Skeletal muscle tissue (tissue), 4 donors: Measurements from ENCODE around the gene RARA. TPM values are rescaled to one million over a fixed set of nuclear protein-coding genes. Genes with fewer than 3 reads are reported as not detected.

Experiments
- H3K27ac ChIP-seq: one replicate; pipeline ENCODE4 v1.7.0; 2013; ENCODE audit warnings: mild to moderate bottlenecking, low read depth, low read length, inconsistent platforms
- H3K27me3 ChIP-seq, 3 donors: one replicate each; pipeline ENCODE4 v1.7.0; 2013; ENCODE audit warnings: low read length in 3 of 3; ENCODE audit not compliant: control insufficient read depth in 3 of 3, insufficient read depth in 3 of 3
- H3K36me3 ChIP-seq, 3 donors: one replicate each; pipeline ENCODE4 v1.7.0; 2013; ENCODE audit warnings: low read length in 3 of 3; ENCODE audit not compliant: control insufficient read depth in 3 of 3, insufficient read depth in 3 of 3
- H3K4me1 ChIP-seq, 3 donors: one replicate each; pipeline ENCODE4 v1.7.0; 2013; ENCODE audit warnings: low read length in 3 of 3, mild to moderate bottlenecking in 3 of 3; ENCODE audit not compliant: control insufficient read depth in 3 of 3, insufficient read depth in 3 of 3
- H3K4me3 ChIP-seq, 3 donors: one replicate each; pipeline ENCODE4 v1.7.0; 2013; ENCODE audit warnings: low read length in 3 of 3
- H3K9ac ChIP-seq, 3 donors: one replicate each; pipeline ENCODE4 v1.7.0; 2013; ENCODE audit warnings: low read length in 3 of 3, mild to moderate bottlenecking in 3 of 3, moderate library complexity in 2 of 3, low read depth in 1 of 3
- H3K9me3 ChIP-seq, 3 donors: one replicate each; pipeline ENCODE4 v1.7.0; 2013; ENCODE audit warnings: low read length in 3 of 3; ENCODE audit not compliant: control insufficient read depth in 3 of 3
- total RNA-seq: library from RNA; depleted of rRNA; stranded (reverse); fragments of >200 nt; gene quantifications from one replicate; pipeline ENCODE4 v1.2.3, GENCODE V29; 2014
- donor health status: Osteomylitis.

RARA gene
- total RNA-seq, 1 donor from 2014 or later = 17.2 TPM

- Histone ChIP-seq H3K9ac (peak overlapping the region; percentile 71 to 81 (median 80)), H3K27me3 (no peaks in the 10 kb centered on the region), H3K9me3 (no peaks in the 10 kb centered on the region), H3K4me3 (peak overlapping the region; percentile 79 to 87 (median 85)), H3K27ac (peak overlapping the region; percentile 95), H3K36me3 (peaks cover 0 to 2% (median 0%) of the 10 kb centered on the region in 3 donors), H3K4me1 (peaks cover 80 to 88% (median 81%) of the 10 kb centered on the region in 3 donors)
These were observed 33.7 kb downstream of the RARA start for GRCh38 chr17:40342504-40343218.

GRCh38 chr17:40343219-40344119 is 34.5 kb downstream of the RARA start:
- Histone ChIP-seq H3K9ac (peak overlapping the region; percentile 71 to 81 (median 80)), H3K9me3 (no peaks in the 10 kb centered on the region), H3K27ac (peak overlapping the region; percentile 95), H3K27me3 (no peaks in the 10 kb centered on the region), H3K4me1 (peaks cover 82 to 88% (median 83%) of the 10 kb centered on the region in 3 donors), H3K36me3 (peaks cover 0 to 3% (median 2%) of the 10 kb centered on the region in 3 donors), H3K4me3 (peak overlapping the region; percentile 79 to 87 (median 85))

GRCh38 chr17:40344421-40345160 is 35.6 kb downstream of the RARA start:
- peak overlapping the region; percentile 66 to 81 (median 71) for H3K9ac ChIP-seq
- H3K4me3 ChIP-seq = peak overlapping the region; percentile 79 to 87 (median 85)
- peaks cover 84 to 91% (median 87%) of the 10 kb centered on the region in 3 donors for H3K4me1 ChIP-seq
- H3K27ac ChIP-seq = peak overlapping the region; percentile 95
- H3K36me3 ChIP-seq = peaks cover 6 to 12% (median 10%) of the 10 kb centered on the region in 3 donors
- no peaks in the 10 kb centered on the region for H3K9me3 ChIP-seq
- no peaks in the 10 kb centered on the region for H3K27me3 ChIP-seq

- Histone ChIP-seq H3K9ac (peak overlapping the region; percentile 66 to 81 (median 67)), H3K4me1 (peaks cover 84 to 91% (median 88%) of the 10 kb centered on the region in 3 donors), H3K4me3 (peak overlapping the region; percentile 79 to 87 (median 85)), H3K27ac (peak overlapping the region; percentile 95), H3K27me3 (no peaks in the 10 kb centered on the region), H3K36me3 (peaks cover 12 to 20% (median 17%) of the 10 kb centered on the region in 3 donors), H3K9me3 (no peaks in the 10 kb centered on the region)
These were observed 36.4 kb downstream of the RARA start for GRCh38 chr17:40345161-40345993.

DNA sequence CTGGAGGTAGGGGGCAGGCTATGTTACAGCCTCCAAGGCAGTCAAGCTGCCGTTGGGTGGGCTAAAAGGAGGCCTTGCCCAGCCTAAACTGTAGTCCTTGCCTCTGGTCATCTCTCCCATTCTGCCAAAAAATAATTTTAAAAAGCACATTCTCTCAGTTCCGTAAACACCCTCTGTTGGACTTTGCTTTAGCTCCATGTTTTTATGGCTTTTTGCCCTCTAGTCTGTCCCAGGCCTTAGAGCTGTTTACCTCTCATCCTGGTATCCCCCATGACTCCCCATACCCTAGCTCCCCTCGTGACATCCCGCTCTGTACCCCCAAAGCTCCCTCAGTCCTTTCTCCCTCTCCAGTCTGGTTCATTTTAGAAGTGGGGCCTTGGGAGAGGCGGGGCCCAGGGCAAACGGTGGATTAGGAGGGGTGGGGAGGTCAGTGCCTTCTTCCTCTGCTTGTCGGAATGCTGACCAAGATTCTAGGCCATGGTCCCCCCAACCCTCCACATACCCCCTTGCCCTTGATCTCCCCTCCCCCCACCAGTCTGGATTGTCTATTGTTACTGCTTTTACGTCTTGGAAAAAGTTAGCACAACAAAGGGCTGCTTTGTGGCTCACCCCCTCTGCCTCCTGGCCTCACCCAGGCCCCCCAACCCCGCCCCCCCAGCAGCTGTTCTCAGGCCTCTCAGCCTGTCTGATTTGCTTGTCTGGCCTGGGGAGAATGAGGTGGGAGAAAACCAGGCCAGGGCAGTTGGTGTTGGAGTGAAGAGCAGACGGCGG is 37.2 kb downstream of the RARA start:
- peak overlapping the region; percentile 66 to 81 (median 67) for H3K9ac ChIP-seq
- H3K9me3 ChIP-seq = no peaks in the 10 kb centered on the region
- H3K27me3 ChIP-seq = no peaks in the 10 kb centered on the region
- H3K27ac ChIP-seq = peak overlapping the region; percentile 95
- peak overlapping the region; percentile 79 to 87 (median 85) for H3K4me3 ChIP-seq
- H3K36me3 ChIP-seq = peaks cover 12 to 21% (median 19%) of the 10 kb centered on the region in 3 donors
- peaks cover 80 to 88% (median 82%) of the 10 kb centered on the region in 3 donors for H3K4me1 ChIP-seq

- Histone ChIP-seq H3K9ac (peak overlapping the region; percentile 48 to 69 (median 57)), H3K9me3 (no peaks in the 10 kb centered on the region), H3K4me3 (peak overlapping the region; percentile 40 to 52 (median 51)), H3K36me3 (peaks cover 12 to 27% (median 20%) of the 10 kb centered on the region in 3 donors), H3K27me3 (no peaks in the 10 kb centered on the region), H3K4me1 (peaks cover 82 to 89% (median 87%) of the 10 kb centered on the region in 3 donors), H3K27ac (peak overlapping the region; percentile 68)
These were observed 37.8 kb downstream of the RARA start for GRCh38 chr17:40346765-40347158.

GRCh38 chr17:40347319-40348135 is 38.5 kb downstream of the RARA start:
- Histone ChIP-seq H3K9me3 (no peaks in the 10 kb centered on the region), H3K9ac (peak overlapping the region; percentile 48 to 69 (median 59)), H3K4me3 (peak overlapping the region; percentile 11 to 54 (median 52)), H3K36me3 (peaks cover 19 to 35% (median 27%) of the 10 kb centered on the region in 3 donors), H3K27me3 (no peaks in the 10 kb centered on the region), H3K27ac (peak overlapping the region; percentile 68), H3K4me1 (peaks cover 89 to 94% (median 94%) of the 10 kb centered on the region in 3 donors)

GRCh38 chr17:40348136-40348504 is 39.1 kb downstream of the RARA start:
- Histone ChIP-seq H3K9me3 (no peaks in the 10 kb centered on the region), H3K9ac (peak overlapping the region; percentile 11 to 45 (median 43)), H3K4me1 (peaks cover 84 to 89% (median 88%) of the 10 kb centered on the region in 3 donors), H3K27ac (peak overlapping the region; percentile 62), H3K27me3 (no peaks in the 10 kb centered on the region), H3K36me3 (peaks cover 25 to 41% (median 33%) of the 10 kb centered on the region in 3 donors), H3K4me3 (peak overlapping the region; percentile 6 to 54 (median 52))
